GM18511 (cell line): ENCODE results near the gene PCDHGB2.
"Not testable (repeated sequence)": the region's sequence is repeated elsewhere in the genome, so short reads cannot be mapped to it uniquely, and the experiment has no call there.

Source experiments
- ATAC-seq: cut with Tn5 transposase; IDR thresholded peaks from one replicate; pipeline ENCODE4 v1.9.1; 2021; ENCODE audit warnings: mild to moderate bottlenecking, moderate library complexity; ENCODE audit not compliant: unreplicated experiment

Gene PCDHGB2

GRCh38 chr5:141349917-141350619 is 9.7 kb upstream of the PCDHGB2 start, which contains the start of gene PCDHGB1:
TSS of gene PCDHGB1 (plus strand) at chr5:141350099. CDS start at chr5:141350261, 162 bp downstream.
- peak; percentile 87 for ATAC-seq

- ATAC-seq, result no peak
Observed at GRCh38 chr5:141351591-141351990, 8.2 kb upstream of the PCDHGB2 start.

- ATAC-seq, result no peak
Observed at GRCh38 chr5:141354900-141355469, 4.8 kb upstream of the PCDHGB2 start, which contains the start of gene PCDHGA4. TSS of gene PCDHGA4 (plus strand) at chr5:141355021. CDS start at chr5:141355108, 87 bp downstream.

- no peak for ATAC-seq
Observed at GRCh38 chr5:141355641-141356040, 4.2 kb upstream of the PCDHGB2 start.

- no peak for ATAC-seq
Observed at GRCh38 chr5:141356133-141356532, 3.7 kb upstream of the PCDHGB2 start.

- ATAC-seq, result no peak
Observed at GRCh38 chr5:141356950-141357349, 2.8 kb upstream of the PCDHGB2 start.

- ATAC-seq, result no peak
Observed at GRCh38 chr5:141360685-141361084, 891 bp downstream of the PCDHGB2 start.

- no peak for ATAC-seq
Observed at GRCh38 chr5:141362719-141363118, 2.9 kb downstream of the PCDHGB2 start.

- ATAC-seq, result no peak
Observed at GRCh38 chr5:141363952-141364660, 4.3 kb downstream of the PCDHGB2 start, which contains the start of gene PCDHGA5. TSS of gene PCDHGA5 (plus strand) at chr5:141364162. CDS start at chr5:141364331, 169 bp downstream.

- no peak for ATAC-seq
Observed at GRCh38 chr5:141366016-141366896, 6.5 kb downstream of the PCDHGB2 start.

GRCh38 chr5:141369994-141370848 is 10.4 kb downstream of the PCDHGB2 start, which contains the start of gene PCDHGB3:
TSS of gene PCDHGB3 (plus strand) at chr5:141370242. CDS start at chr5:141370395, 153 bp downstream.
- ATAC-seq, result no peak

GRCh38 chr5:141371572-141372475 is 12.0 kb downstream of the PCDHGB2 start:
- no peak for ATAC-seq

- no peak for ATAC-seq
Observed at GRCh38 chr5:141373673-141374317, 14.0 kb downstream of the PCDHGB2 start, which contains the start of gene PCDHGA6. TSS of gene PCDHGA6 (plus strand) at chr5:141373891. CDS start at chr5:141374084, 193 bp downstream.

- ATAC-seq, result no peak
Observed at GRCh38 chr5:141374627-141375026, 14.8 kb downstream of the PCDHGB2 start.

GRCh38 chr5:141375444-141376155 is 15.8 kb downstream of the PCDHGB2 start:
- ATAC-seq, result not testable (repeated sequence)

- ATAC-seq, result no peak
Observed at GRCh38 chr5:141382469-141383294, 22.9 kb downstream of the PCDHGB2 start, which contains the start of gene PCDHGA7. TSS of gene PCDHGA7 (plus strand) at chr5:141382742. CDS start at chr5:141382900, 158 bp downstream.
